ENCODE data around the gene ENTHD1.

DNA sequence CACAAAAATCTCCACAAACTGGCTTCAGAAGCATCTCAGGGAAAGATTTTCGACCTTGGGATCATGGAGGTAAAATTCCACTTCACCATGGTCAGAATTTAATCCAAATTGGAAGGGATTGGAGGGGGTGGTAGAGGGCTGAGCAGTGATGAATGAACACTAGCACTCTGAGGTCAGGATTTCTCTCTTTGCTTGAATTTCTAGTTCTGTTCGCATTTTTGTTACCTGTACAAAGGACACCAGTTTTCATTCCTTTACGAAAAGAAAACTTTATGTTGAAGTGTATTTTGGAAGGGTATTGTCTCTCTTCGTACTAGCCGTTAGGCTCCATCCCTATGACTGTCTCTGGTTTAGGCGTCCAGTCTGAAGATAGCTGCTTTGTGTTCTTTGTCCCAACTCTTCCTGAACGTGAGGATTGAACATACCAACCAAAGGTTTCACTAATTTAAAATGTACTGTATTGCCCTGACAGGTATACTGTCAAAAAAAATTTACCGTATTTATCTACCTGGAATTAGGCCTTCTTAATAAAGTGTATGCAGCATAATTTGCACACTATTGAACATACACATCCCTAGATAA lies 8.1 kb upstream of the ENTHD1 start:
- TF ChIP-seq, protein P1, sequence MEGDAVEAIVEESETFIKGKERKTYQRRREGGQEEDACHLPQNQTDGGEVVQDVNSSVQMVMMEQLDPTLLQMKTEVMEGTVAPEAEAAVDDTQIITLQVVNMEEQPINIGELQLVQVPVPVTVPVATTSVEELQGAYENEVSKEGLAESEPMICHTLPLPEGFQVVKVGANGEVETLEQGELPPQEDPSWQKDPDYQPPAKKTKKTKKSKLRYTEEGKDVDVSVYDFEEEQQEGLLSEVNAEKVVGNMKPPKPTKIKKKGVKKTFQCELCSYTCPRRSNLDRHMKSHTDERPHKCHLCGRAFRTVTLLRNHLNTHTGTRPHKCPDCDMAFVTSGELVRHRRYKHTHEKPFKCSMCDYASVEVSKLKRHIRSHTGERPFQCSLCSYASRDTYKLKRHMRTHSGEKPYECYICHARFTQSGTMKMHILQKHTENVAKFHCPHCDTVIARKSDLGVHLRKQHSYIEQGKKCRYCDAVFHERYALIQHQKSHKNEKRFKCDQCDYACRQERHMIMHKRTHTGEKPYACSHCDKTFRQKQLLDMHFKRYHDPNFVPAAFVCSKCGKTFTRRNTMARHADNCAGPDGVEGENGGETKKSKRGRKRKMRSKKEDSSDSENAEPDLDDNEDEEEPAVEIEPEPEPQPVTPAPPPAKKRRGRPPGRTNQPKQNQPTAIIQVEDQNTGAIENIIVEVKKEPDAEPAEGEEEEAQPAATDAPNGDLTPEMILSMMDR (conservative IDR thresholded peaks at IDR 0.05; ENCODE audit: low read length): no peak
- TF ChIP-seq EZH2phosphoT487 (IDR thresholded peaks at IDR 0.05; ENCODE audit: borderline replicate concordance, low read depth, low read length): no peak
